ENCODE measurements around the gene SP100. TPM values are rescaled to one million over a fixed set of nuclear protein-coding genes. Genes with fewer than 3 reads are reported as not detected.

Gene SP100
- total and polyA plus RNA-seq, 2 of the 4 experiments (the other 2 are of a cell fraction) = 50.6 to 69.0 TPM

DNA sequence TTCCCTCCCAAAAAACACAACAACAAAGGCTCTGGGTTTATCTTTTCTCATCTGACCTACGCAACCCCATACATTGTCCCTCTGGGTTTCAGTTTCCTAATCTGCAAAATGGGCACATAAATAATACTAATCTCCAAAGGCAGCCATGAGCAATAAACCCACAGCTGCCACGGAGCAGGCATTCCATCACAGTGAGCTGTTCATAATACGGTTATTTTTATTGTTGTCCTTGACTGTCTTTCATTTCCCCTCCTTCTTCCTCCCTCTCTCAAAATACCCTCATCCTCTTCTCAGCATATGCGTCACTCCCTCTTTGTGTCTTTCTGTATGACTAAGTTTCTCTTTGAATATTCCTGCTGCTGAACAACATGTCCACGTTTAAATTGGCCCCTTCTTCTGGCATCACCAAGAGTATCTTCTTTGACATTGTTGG, 166.9 kb downstream of the SP100 start:
- Histone ChIP-seq H3K27ac (ENCODE audit: insufficient read depth, low read length) (no peak overlapping the region), H2BK5ac (ENCODE audit: low read depth, low read length, poor library complexity, severe bottlenecking) (no peak overlapping the region)

More for the DNA sequence above, 166.9 kb downstream of the SP100 start:
- no peak for ATAC-seq (ENCODE audit: low read depth)
- Histone ChIP-seq H4K5ac (ENCODE audit: low read depth, low read length) (no peak overlapping the region), H2AK9ac (replicated peaks; ENCODE audit: low read depth, low read length, poor library complexity) (no peak overlapping the region), H3K36me3 (ENCODE audit: control insufficient read depth, insufficient read depth, low read length) (no peaks in the 10 kb centered on the region), H2BK20ac (ENCODE audit: low read depth, low read length) (no peak overlapping the region), H2AFZ (replicated peaks; ENCODE audit: low read length, poor library complexity) (no peak overlapping the region), H4K91ac (ENCODE audit: insufficient read depth, low read depth, low read length) (no peak overlapping the region), H3K9me3 (ENCODE audit: control insufficient read depth, insufficient read depth, low read length) (no peaks in the 10 kb centered on the region), H3K4me1 (ENCODE audit: control insufficient read depth, insufficient read depth, low read length) (no peaks in the 10 kb centered on the region), H3K4me2 (ENCODE audit: low read depth, low read length) (no peak overlapping the region), H2BK120ac (ENCODE audit: low read depth, low read length) (no peak overlapping the region), H4K8ac (ENCODE audit: low read depth in 2 of 2, low read length in 2 of 2) (no peak overlapping the region), H4K20me1 (ENCODE audit: insufficient read depth, low read length) (no peaks in the 10 kb centered on the region), H3K4me3 (ENCODE audit: insufficient read depth, low read depth, low read length) (no peak overlapping the region), H3K56ac (ENCODE audit: extremely low read depth, insufficient read depth, low read length) (no peak overlapping the region), H3K14ac (replicated peaks; ENCODE audit: low read depth, low read length) (no peak overlapping the region), H3K27me3 (ENCODE audit: control insufficient read depth, insufficient read depth, low read length) (peaks cover 7% of the 10 kb centered on the region), H3K9me1 (ENCODE audit: insufficient read depth, low read length) (no peaks in the 10 kb centered on the region), H3K79me1 (ENCODE audit: low read depth in 1 of 2, low read length in 2 of 2) (no peaks in the 10 kb centered on the region), H3K23ac (ENCODE audit: low read depth, low read length) (no peak overlapping the region), H2AK5ac (ENCODE audit: low read depth, low read length) (no peak overlapping the region), H3K18ac (ENCODE audit: low read depth, low read length) (no peak overlapping the region), H3K4ac (ENCODE audit: low read depth, low read length) (no peak overlapping the region), H3K9ac (ENCODE audit: low read depth, low read length) (no peak overlapping the region), H2BK15ac (ENCODE audit: low read depth, low read length) (no peak overlapping the region)
- intact Hi-C loops (cut with micrococcal nuclease) (no loop called here), in situ Hi-C loops (cut with MboI; ENCODE audit: low sequenced_read_pairs) (no loop called here), dilution Hi-C loops (cut with HindIII; ENCODE audit: low sequenced_read_pairs, unreplicated experiment) (no loop called here)
- WGBS, 2 experiments (ENCODE audit: extremely low coverage in 2 of 2, insufficient read length in 1 of 2) = 43% methylated on average over 4 of the region's 5 CpGs; no CpG with 5 or more reads in 1 of the 2 experiments
- no TSS peak for BruUV-seq (replicated peaks)
- ChIA-PET CTCF (no interaction called here), POLR2A (ENCODE audit: unreplicated experiment) (no interaction called here)
- peak; percentile 21 for DNase-seq
- TF ChIP-seq RCOR1 (IDR thresholded peaks at IDR 0.05; ENCODE audit: insufficient replicate concordance, low read length) (peak; percentile 27), POLR2A (IDR thresholded peaks at IDR 0.05; ENCODE audit: low read depth, low read length) (no peak), FOS (IDR thresholded peaks at IDR 0.05; ENCODE audit: low read depth, low read length) (no peak), MAZ (IDR thresholded peaks at IDR 0.05; ENCODE audit: borderline replicate concordance, low read depth, low read length) (no peak), NFE2L2 (IDR thresholded peaks at IDR 0.05; ENCODE audit: low read depth, low read length) (no peak), MAFK (IDR thresholded peaks at IDR 0.05; ENCODE audit: low read depth, low read length) (no peak), SMC3 (IDR thresholded peaks at IDR 0.05; ENCODE audit: low read depth, low read length) (no peak)
- TF ChIP-seq, protein P1, sequence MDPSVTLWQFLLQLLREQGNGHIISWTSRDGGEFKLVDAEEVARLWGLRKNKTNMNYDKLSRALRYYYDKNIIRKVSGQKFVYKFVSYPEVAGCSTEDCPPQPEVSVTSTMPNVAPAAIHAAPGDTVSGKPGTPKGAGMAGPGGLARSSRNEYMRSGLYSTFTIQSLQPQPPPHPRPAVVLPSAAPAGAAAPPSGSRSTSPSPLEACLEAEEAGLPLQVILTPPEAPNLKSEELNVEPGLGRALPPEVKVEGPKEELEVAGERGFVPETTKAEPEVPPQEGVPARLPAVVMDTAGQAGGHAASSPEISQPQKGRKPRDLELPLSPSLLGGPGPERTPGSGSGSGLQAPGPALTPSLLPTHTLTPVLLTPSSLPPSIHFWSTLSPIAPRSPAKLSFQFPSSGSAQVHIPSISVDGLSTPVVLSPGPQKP (IDR thresholded peaks at IDR 0.05; ENCODE audit: borderline replicate concordance, low read depth, low read length) = no peak
